Stimulated activated CD4-positive, alpha-beta T cell treated with anti-CD3 and anti-CD28 coated beads, TNF-alpha, amount 100 ng/mL, for 1 hour (primary cell): ENCODE results near the gene NTF3.

Experiments used
- DNase-seq, 3 donors: peaks; one replicate each; pipeline ENCODE4 v3.0.0-alpha.2; 2020; ENCODE audit warnings: low read depth in 3 of 3, low spot score in 1 of 3

NTF3 gene

GRCh38 chr12:5430641-5431603, 986 bp upstream of the NTF3 start:
- DNase-seq: no peak

DNA sequence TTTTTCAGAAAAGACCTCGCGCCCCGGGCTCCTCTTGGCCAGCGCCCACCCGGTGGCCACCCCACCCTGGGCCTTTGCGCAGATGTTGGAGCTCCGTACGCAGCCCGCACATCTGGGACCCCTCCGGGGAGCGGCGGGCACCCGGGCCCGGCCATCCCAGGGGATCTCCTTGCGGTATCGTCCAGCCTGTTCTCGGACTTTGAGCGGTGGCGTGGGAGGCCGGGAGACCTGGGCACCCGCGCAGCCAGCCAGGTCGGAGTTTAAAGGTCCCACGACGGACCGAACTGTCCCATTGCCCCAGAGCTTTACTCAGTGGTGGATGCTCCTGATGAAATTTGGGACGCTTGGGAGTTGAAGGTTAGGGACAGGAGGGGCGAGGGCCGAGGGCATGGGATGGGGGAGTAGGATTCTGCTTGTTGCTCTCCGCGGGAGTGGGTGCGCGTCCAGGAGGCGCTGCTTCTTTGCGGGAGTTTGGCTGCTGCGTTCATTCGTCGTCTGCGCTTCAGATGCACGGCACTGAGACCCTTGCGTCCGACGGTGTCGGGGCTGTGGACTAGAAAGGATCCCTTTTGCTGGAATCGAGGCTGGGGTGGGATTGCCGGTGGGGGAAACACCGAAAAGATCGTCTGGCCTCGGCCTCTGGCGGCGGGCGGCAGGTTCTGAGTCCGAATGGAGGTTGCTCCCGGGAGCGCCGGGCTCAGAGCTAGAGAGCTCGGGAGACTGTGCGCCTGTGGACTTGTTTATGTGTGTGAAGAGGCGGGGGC, 1.4 kb downstream of the NTF3 start:
- no peak for DNase-seq

DNA sequence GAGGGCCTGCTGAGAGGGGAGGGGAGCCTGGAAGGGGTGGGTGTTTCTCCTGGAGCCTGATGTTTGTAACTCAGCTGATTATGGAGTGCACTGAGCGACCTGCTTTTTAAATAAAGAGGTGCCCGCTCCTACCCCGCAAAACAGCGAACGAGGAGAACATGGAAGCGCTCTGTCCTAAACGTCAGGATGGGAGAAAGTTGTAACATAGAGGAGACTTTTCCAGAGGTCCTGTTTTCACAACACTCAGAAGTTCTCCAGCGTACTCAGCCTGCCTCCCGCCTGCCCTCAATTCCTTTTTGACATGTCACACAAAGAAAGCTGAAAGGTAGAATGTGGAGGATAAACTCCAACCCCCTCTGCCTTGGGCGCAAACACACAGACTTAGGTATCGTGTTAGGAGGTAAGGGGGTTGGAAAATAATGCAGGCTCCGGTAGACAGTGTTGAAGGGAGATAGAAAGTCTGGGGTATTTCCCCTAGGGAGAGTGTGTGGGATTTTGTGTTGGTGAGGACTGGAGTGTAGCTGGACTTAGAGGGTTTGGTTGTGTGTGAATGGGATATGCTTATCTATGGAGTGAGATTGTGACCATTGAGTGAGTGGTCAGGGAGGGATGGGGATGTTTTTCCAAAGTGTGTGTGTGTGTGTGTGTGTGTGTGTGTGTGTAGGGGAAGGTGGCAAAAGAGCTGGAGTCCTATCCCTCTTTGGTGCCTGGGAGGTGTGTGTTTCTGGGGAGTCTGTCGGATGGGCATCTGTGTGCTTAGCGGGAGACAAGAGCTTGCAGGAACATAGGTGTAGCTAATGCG, 2.1 kb downstream of the NTF3 start:
- no peak for DNase-seq

DNA sequence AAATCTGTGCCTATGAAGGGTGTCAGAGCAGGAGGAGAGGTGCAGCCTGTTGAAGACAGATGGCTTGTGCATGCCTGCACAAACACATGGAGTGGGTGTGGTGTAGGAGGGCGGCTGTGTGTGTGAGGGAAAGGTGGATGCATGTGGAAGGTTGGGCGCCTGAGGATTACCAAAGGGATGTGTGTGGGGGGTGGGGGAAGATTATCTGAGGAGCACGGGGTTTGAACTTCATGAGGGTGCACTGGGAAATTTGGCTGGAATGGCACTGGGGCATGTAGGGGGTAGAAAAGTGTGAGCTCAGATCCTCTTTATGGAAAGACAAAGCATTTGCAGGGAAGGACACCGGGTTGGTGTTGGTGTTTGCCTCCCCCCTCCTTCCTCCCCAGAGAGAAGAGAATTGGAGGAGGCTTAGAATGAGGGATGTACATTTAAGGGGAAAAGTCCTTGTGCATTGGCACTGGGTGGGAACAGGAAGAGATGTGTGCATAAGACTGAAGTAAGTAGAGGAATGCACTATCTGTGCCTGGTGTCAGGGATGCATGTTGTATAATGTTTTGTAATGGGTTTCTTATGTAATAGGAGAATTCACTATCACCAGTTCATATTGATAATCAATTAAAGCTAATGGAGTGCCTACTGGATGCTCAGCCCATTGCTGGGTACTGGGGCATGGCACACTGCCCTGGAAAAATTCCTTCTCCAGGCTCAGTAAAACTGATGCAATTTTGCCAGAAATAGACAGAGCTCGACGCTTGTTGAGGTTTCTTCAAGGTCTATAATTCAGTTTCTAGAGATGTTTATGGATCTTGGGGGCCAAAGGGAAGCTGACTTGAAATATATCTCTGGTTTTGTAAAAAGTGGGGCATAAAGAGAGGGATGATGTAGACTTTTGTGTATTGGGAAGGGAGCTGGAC, 3.0 kb downstream of the NTF3 start:
- DNase-seq: no peak

DNA sequence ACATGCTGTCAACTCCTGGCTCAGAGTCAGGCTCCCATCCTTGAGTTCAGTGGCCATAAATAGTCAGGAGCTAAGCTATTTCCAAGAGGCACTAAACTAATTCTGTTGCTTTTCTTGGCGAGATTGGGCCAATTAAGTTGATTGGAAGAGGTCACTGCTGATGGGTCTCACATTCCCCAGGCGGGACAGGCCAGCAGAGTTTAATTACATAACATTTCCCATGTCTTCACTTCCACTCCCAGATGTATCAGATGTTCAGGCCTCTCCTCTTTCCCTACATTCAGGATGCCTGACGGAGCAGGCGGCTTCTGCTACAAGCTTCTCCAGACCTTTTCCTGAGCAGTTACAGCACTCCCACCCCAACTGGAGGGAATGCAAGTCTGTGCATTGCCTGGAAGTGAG, 5.3 kb downstream of the NTF3 start:
- DNase-seq: no peak

- no peak for DNase-seq
Observed at GRCh38 chr12:5437589-5437988, 5.7 kb downstream of the NTF3 start.

DNA sequence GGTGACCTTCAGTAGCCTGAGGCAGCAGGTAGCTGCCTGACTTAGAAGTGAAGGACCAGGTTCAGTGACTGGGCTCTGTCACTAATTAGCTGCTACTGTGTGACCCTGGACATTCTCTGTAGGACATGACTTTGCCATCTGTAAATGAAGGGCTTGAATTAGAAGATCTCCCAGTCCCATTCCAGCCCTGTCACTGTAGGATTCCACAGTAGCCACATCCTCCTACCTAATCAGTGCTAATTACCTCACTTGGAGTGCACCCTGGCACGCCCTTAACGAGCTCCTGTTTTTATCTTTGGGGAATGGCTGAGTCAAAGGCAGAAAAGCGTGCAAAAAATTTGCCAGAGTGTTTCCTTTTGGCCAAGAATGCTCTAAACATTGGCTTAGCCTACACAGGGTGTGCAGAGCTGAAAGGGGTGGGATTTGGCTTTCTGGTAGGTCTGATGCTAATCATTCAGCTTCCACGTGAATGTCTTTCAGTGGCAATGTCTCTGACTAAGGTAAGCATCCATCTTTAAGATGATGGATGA, 6.8 kb downstream of the NTF3 start:
- no peak for DNase-seq

DNA sequence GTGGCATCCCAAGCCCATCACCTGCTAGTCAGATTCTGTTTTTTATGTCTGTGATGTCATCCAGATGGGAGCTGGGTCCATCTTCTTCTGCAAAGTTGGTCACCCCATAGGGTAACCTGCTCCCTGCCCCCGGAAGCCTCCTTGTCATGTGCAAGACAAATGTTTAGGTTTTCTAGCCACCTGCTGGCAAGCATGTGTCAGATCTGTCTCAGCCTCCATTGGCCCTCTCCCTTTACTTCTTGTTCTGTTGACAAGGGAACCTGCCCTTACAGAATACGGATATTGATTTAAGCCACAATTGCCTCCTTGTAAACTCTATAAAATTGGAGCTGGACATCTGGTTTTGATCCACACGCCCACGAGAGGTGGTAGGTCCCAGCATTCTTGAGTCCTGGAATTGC, 7.5 kb downstream of the NTF3 start:
- no peak for DNase-seq

- DNase-seq: no peak
Observed at GRCh38 chr12:5439788-5440300, 7.9 kb downstream of the NTF3 start.

DNA sequence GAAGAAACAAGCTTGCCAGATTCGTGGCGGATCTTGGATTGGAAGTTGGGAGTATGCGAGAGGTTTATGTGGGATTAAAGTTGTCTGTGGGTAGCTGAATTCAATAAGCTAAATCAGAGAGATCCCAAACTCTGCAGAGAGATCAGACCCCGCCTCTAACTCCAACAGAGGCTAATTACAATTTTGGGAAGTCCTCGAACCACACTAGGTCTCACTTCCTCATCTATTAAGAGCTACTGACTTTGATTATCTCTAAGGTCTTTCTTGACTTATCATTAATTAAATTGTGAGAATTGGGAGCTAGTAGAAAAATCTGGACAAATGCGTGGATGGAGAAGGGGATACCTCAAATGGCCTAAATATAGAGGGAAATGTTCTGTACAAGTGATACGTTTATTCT, 9.1 kb downstream of the NTF3 start:
- DNase-seq: no peak

DNA sequence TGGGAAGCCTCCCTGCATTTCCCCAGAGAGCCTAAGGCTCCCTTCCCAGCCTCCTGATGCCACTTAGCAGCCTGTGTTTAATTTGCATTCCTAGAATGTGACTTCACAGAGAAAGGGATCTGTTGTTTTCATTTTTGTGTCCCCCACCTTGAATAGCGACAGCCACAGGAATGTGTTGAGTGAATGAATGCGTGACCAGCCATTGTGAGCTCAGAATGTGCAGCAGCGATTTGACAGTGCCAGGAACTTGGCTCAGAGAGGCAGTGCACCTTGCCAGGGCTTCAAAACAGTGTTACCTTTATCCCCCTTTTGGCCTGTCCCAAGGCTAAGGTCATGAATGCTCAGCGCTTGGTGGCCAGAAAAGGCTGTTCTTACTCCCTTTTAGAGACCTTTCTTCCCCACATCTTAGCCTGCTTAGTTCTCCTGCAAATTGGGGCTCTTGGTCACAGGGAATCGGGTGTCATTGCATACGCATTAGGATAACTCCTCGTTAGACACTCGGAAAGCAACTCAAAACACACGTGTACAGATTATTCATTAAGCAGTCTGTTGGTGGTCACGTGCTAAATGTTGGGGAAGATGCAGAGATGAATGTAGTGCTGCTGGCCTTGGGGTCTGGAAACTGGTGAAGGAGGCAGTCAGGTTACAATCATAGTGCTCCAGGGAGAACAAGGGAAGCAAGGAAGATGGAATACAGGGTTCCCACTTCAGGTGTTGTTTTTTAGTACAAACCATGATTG, 9.8 kb downstream of the NTF3 start:
- no peak for DNase-seq

DNA sequence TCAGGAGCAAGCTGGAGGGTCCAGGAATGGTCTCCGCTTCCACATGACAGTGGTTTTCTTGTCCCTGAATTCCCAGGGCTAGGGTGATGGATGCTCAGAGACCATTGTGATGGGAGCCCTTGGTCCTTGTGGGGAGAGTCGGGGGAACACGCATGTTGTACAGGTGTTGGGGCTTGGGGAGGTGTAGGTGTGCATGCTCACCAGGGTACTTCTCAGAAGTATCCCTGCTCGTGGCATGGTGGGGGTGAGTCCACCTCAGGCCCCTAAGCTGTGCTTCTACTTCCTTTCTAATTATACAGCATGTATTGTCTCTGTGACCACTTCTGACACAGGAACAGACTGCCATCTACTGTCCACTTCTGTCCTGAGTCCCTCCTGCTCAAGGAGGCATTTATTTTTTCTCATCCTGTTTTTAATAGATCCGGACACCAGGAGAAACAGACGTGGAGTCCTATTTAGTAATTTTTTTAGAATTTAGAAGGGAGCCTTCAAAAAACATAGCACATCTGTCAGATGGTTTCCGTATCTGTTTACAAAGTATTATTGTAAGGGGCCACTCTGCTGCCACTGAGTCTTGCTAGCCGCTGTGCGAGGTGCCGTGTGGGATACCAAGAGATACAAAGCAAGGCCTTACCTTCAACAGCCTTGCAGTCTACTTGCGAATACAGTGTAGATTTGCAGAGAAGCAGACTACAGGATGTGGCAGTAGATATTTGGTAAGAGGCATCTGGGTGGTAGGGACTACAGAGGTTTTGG, 10.5 kb downstream of the NTF3 start:
- DNase-seq: no peak

DNA sequence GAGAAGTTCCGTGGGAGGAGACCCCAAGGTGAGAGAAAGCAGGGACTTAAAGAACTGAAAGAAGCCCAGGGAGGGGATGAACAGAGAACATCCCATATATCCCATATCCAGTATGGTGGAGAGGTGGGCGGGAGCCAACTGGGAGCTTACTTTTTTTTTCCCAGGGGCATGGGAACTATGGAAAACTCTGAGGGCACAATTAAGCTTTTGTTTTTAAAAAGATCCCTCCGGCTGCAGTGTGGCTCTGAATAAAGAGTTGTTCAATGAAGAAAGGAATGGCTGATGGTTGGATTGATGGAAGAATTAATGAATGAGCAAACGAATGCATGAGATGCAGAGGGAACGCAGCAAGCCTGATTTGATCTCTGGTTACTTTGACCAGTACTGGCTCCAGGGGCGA, 12.6 kb downstream of the NTF3 start:
- no peak for DNase-seq

- DNase-seq: no peak
Observed at GRCh38 chr12:5447320-5447719, 15.4 kb downstream of the NTF3 start.

GRCh38 chr12:5451251-5451650, 19.3 kb downstream of the NTF3 start:
- no peak for DNase-seq

DNA sequence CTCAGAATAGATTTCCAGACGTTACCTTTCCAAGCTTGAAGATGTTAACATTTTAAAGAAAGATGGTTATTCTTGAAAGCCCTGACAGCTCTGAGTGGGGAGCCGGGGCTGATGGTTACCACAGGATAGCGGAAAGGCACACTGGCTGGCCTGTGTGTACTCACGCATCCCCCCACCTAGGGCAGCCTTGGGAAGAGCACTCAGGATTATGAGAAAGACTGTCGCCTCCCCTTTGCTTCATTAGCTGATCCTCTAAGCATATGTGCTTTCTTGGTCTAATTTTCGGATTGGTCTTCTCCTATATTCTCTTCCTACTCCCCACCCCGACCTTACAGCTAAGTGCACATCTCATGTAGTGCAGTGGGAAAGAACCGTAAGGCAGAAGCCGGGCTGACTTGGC, 20.7 kb downstream of the NTF3 start:
- DNase-seq: no peak

DNA sequence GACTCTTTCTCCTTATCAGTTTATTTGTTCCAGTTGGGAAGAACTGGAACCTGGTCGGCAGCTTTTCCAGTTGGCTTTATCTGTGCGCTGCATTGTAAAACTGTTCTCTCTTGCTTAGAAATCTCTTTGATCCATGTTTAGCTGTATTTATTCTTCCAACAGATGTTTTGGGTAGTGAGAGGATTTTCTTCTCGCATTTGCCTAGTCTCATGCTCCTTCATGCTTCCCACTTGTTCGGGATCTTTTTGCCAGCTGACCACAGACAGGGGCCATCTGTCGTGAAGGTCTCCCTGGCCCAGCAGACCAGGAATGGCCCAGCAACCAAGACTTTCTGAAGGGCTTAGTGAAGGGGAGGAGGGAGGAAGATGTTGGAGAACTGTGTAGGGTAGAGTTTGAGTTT, 21.6 kb downstream of the NTF3 start:
- no peak for DNase-seq

GRCh38 chr12:5455045-5455444, 23.1 kb downstream of the NTF3 start:
- no peak for DNase-seq

DNA sequence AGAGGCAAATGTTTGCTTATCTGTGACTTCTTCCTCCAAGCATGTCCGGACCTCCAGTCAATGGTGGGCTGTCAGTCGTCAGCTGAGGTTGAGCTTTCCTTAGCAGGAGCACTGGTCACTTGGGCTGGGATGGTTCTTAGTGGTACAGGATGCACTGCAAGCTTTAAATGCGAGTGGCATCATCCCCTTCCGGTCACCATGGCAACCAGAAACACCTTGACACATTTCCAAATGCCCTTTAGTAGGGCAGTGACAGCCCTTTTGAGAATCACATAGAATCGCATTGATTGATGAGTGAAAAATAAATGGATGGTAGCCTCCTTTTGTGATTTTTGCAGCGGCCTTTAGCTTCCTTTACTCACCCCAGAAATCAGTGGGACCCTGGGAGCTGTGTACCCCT, 24.1 kb downstream of the NTF3 start:
- DNase-seq: no peak
